GM18907 (cell line): Measurements from ENCODE around the gene TMEM45A.

ENCODE experiments used
- ATAC-seq: cut with Tn5 transposase; IDR thresholded peaks from one replicate; pipeline ENCODE4 v1.9.1; 2021; ENCODE audit warnings: mild to moderate bottlenecking, moderate library complexity; ENCODE audit not compliant: unreplicated experiment

The TMEM45A gene

GRCh38 chr3:100609305-100609704 is 116.9 kb downstream of the TMEM45A start, which contains the start of gene ADGRG7:
ADGRG7 (plus strand) TSS chr3:100609601; CDS start chr3:100609857, 256 bp downstream.
- ATAC-seq, result no peak

GRCh38 chr3:100609963-100610362 is 117.5 kb downstream of the TMEM45A start:
- no peak for ATAC-seq

GRCh38 chr3:100611221-100611620 is 118.8 kb downstream of the TMEM45A start:
- no peak for ATAC-seq

GRCh38 chr3:100613721-100614390 is 121.4 kb downstream of the TMEM45A start:
- peak; percentile 68 for ATAC-seq

GRCh38 chr3:100614941-100615340 is 122.5 kb downstream of the TMEM45A start:
- peak; percentile 82 for ATAC-seq

- ATAC-seq, result no peak
These were observed 123.3 kb downstream of the TMEM45A start for GRCh38 chr3:100615684-100616083.

- ATAC-seq, result no peak
These were observed 128.8 kb downstream of the TMEM45A start for GRCh38 chr3:100621251-100621650.
